Subcutaneous abdominal adipose tissue (tissue), 5 donors: ENCODE measurements around the gene DOCK1.

ENCODE experiments used
- H3K27ac ChIP-seq: one replicate; pipeline ENCODE4 v1.7.0; 2013; ENCODE audit warnings: low read depth, mild to moderate bottlenecking, inconsistent platforms, low read length, moderate library complexity
- H3K27me3 ChIP-seq, 5 donors: one replicate each; pipeline ENCODE4 v1.7.0; 2013; ENCODE audit warnings: low read length in 5 of 5, inconsistent platforms in 1 of 5; ENCODE audit not compliant: control insufficient read depth in 5 of 5, insufficient read depth in 4 of 5
- H3K36me3 ChIP-seq, 5 donors: one replicate each; pipeline ENCODE4 v1.7.0; 2013; ENCODE audit warnings: low read length in 5 of 5; ENCODE audit not compliant: control insufficient read depth in 5 of 5, insufficient read depth in 5 of 5
- H3K4me1 ChIP-seq, 5 donors: one replicate each; pipeline ENCODE4 v1.7.0; 2013; ENCODE audit warnings: low read length in 5 of 5, mild to moderate bottlenecking in 3 of 5, moderate library complexity in 1 of 5; ENCODE audit not compliant: control insufficient read depth in 5 of 5, insufficient read depth in 5 of 5
- H3K4me3 ChIP-seq, 5 donors: one replicate each; pipeline ENCODE4 v1.7.0; 2013; ENCODE audit warnings: low read length in 5 of 5, low read depth in 1 of 5
- H3K9ac ChIP-seq, 5 donors: one replicate each; pipeline ENCODE4 v1.7.0; 2013; ENCODE audit warnings: low read length in 5 of 5, mild to moderate bottlenecking in 4 of 5, moderate library complexity in 3 of 5
- H3K9me3 ChIP-seq, 5 donors: one replicate each; pipeline ENCODE4 v1.7.0; 2013; ENCODE audit warnings: low read length in 5 of 5; ENCODE audit not compliant: control insufficient read depth in 5 of 5
- donor health status: healthy.
- donor health status: healthy.
- donor health status: healthy.
- donor health status: healthy.
- donor health status: healthy.

DOCK1 gene

DNA sequence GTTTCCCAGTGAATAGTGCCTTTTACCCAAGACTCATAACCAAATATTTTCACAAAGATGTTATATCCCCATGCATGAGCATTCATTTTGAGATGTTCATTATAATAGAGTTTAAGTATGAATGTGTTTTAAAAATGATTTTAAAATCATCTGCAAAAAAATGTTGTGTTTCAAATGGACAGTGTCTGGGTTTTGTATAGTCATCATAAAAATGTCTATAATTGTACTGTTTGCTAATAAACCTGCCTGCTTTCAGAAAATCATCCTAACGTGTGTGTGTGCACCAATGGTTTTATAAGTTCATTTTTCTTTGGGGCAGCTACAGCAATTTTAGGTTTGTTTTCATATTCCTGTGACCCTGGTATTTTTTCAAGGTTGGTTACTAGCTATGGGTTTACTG lies 228.0 kb downstream of the DOCK1 start:
- Histone ChIP-seq H3K36me3 (peaks cover 0 to 43% (median 24%) of the 10 kb centered on the region in 5 donors), H3K4me3 (no peak overlapping the region), H3K27me3 (no peaks in the 10 kb centered on the region)

DNA sequence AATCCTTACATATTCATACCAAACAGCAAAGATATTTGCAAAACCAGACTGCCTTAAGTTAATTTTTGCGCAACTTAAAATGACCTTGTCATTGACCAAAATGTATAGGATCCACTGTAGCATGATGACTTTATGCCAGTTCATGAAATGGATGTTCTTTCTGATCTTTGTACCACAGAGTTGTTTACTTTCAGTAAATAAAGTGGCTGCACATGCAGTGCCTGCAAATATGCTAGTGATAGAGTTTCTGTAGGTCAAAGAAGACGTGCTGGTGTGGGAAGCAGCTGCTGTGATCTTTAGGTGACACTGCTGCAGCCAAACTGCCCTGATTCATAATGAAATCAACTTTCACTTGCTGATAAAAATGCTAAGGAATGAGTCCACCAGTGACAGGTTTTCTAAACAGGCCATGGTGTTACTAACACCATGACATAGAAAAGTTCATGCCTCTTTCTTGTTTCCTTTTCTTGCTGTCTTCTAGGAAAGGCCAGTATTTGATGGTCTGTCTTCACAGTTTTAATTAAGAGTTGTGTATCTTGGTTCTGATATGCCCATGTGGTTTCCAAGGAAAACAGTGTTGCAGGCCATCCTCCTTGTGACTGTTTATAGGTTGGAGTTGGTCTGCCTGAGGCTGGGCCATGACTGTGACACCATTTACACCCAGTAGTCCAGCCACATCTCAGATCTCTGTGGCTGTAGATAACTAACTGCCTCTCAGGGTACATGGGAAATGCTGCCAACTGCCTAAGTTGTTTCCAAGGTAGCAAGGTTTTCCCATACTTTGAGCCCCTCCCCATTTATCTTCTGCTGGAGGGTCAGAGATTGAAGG lies 228.7 kb downstream of the DOCK1 start:
- Histone ChIP-seq H3K27me3 (no peaks in the 10 kb centered on the region), H3K4me1 (peaks cover 0 to 9% (median 0%) of the 10 kb centered on the region in 5 donors), H3K36me3 (peaks cover 0 to 43% (median 26%) of the 10 kb centered on the region in 5 donors), H3K9me3 (no peaks in the 10 kb centered on the region), H3K9ac (no peak overlapping the region), H3K27ac (no peak overlapping the region), H3K4me3 (no peak overlapping the region)

More for the DNA sequence above, 228.0 kb downstream of the DOCK1 start:
- Histone ChIP-seq H3K9ac (no peak overlapping the region), H3K27ac (no peak overlapping the region), H3K9me3 (no peaks in the 10 kb centered on the region), H3K4me1 (peaks cover 0 to 9% (median 0%) of the 10 kb centered on the region in 5 donors)

DNA sequence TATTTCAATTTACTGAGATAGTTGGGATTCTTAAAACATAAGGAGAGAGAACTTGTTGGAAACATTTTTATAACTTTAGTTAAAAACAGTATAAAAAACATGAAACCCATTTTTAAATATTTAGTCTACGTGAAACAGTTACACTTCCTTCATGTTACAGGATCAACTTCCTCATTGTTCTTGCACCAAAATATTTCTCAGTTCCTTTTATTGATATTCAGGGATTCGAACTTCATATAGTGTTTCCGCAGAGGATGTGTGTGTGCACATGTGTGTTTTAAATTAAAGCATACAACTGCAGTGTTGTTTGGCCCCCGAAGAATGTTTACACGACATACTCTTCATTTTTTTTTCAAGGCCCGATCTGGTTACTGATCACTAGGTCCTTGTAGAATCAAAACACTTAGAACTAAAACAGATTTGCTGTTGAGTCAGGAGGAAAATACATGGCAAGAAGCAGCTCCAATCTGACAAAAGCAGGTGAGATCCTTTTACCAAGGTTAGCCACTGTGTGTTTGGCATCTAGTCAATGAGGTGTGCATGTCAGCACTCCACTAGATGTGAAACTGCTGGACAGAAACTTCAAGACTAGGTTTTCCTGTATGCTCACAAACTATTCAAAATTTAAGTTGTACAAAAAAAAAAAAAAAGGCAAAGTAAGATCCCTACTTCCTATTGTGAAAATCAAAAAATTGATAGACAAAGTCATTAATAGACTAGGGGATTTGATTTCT lies 230.8 kb downstream of the DOCK1 start:
- Histone ChIP-seq H3K4me1 (peaks cover 0 to 9% (median 0%) of the 10 kb centered on the region in 5 donors), H3K9me3 (no peaks in the 10 kb centered on the region), H3K9ac (no peak overlapping the region), H3K27me3 (no peaks in the 10 kb centered on the region), H3K4me3 (no peak overlapping the region), H3K27ac (no peak overlapping the region), H3K36me3 (peaks cover 4 to 36% (median 23%) of the 10 kb centered on the region in 5 donors)

DNA sequence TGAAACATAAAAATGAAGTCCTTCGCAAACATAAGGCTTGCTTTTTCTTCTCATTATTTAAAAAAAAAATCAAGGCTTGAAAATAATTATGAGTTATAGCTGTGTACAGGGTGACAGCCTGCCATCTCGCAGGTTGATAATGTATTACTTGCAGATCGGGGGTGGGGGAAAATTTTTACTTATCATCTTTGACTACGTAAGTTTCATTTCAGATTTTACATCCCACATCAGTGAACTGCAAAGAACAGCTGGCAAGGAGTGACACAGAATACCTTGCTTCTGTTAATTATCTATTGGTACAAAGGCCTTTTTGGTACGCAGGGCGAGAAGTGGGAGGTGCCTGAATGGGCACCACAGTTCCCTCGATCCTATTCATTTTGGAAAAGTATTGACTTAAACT lies 232.2 kb downstream of the DOCK1 start:
- Histone ChIP-seq H3K9me3 (no peaks in the 10 kb centered on the region), H3K27ac (no peak overlapping the region), H3K36me3 (peaks cover 4 to 39% (median 22%) of the 10 kb centered on the region in 5 donors)

DNA sequence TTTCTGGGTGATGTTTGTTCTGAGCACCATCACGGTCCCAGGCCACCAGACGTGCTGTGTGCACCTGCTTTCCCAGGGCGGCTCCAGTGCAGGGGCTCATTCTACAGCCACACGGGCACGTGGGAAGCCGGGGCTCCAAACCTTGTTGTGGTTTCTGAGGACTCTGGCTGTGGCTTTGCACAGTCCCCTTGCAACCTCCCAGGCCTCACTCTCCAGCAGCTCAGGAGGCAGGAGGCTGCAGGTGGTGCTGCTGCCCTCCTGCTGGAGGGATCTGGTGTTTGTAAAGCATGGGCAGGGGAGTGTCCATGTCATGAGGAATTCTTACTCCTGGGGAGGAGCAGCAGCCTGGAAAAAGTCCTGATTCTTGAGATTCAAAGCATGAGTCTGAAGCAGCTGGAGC lies 236.9 kb downstream of the DOCK1 start:
- peaks cover 4 to 31% (median 19%) of the 10 kb centered on the region in 5 donors for H3K36me3 ChIP-seq
- H3K4me3 ChIP-seq: no peak overlapping the region
- no peak overlapping the region for H3K9ac ChIP-seq
- H3K9me3 ChIP-seq: no peaks in the 10 kb centered on the region
- no peaks in the 10 kb centered on the region for H3K4me1 ChIP-seq
- H3K27me3 ChIP-seq: no peaks in the 10 kb centered on the region
- no peak overlapping the region for H3K27ac ChIP-seq

More for the DNA sequence above, 232.2 kb downstream of the DOCK1 start:
- Histone ChIP-seq H3K27me3 (no peaks in the 10 kb centered on the region), H3K9ac (no peak overlapping the region), H3K4me3 (no peak overlapping the region), H3K4me1 (peaks cover 0 to 9% (median 0%) of the 10 kb centered on the region in 5 donors)

DNA sequence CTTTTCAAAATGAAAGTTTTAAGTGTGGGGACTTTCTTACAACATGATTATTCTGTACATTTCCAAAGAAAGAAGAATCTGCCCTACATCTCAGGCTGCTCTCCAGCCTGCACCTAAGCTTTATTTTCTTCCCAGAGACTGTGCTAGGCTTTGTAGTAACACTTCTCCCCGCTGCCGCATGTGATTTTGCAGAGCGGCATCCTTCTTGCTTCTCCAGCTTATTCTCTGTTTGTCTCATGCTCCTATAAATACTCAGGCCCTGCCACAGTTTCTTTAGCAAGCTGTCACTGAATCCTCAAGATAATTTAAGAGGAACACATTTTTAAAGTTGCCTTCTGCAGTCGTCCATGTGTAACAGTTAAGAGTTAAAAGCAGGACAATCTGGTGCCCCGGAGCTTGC lies 237.6 kb downstream of the DOCK1 start:
- Histone ChIP-seq H3K27me3 (no peaks in the 10 kb centered on the region), H3K9ac (no peak overlapping the region), H3K9me3 (no peaks in the 10 kb centered on the region), H3K4me3 (no peak overlapping the region), H3K4me1 (no peaks in the 10 kb centered on the region), H3K36me3 (peaks cover 4 to 31% (median 19%) of the 10 kb centered on the region in 5 donors), H3K27ac (no peak overlapping the region)

DNA sequence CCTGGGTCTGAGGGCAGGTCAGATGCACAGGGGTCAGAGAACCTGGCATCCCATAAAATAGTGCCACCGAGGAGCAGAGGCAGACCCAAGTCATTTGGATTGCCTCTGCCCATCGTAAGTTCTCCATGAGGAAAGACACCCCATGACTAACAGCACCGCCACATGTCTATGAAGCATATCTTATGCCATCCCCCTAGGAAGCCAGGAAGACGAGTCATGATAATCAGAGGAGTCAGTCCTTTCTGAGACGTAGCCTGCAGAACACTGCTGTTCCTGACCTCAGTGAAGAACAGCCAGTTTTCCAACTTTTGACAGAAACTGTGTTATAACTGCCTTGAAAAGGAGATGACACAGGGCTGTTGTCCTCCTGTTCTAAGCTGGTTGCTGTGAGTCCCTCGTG lies 239.9 kb downstream of the DOCK1 start:
- Histone ChIP-seq H3K9ac (no peak overlapping the region), H3K4me3 (no peak overlapping the region), H3K4me1 (no peaks in the 10 kb centered on the region), H3K27ac (no peak overlapping the region), H3K36me3 (peaks cover 0 to 21% (median 9%) of the 10 kb centered on the region in 5 donors), H3K9me3 (no peaks in the 10 kb centered on the region), H3K27me3 (no peaks in the 10 kb centered on the region)

DNA sequence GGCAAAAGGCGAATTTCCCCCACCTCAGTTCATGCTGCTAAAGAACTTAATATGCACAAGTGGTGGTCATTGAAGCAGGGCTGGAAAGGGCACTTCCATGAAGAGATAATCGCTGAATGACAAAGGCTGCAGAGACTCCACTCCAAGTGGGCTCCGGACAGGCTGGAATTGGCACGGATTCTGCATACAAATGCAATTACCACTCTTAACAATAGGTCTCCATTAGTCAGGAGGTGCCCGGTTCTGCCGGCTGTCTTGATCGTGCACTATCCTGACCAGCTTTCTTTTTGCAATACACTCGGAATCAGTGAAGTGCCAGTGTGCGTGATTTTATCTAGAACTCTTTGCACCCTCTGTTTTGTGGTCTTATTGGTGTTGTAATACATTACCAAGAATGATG lies 241.4 kb downstream of the DOCK1 start:
- Histone ChIP-seq H3K9me3 (no peaks in the 10 kb centered on the region), H3K9ac (no peak overlapping the region), H3K36me3 (peaks cover 2 to 16% (median 11%) of the 10 kb centered on the region in 5 donors), H3K4me1 (no peaks in the 10 kb centered on the region), H3K4me3 (no peak overlapping the region), H3K27ac (no peak overlapping the region), H3K27me3 (no peaks in the 10 kb centered on the region)

DNA sequence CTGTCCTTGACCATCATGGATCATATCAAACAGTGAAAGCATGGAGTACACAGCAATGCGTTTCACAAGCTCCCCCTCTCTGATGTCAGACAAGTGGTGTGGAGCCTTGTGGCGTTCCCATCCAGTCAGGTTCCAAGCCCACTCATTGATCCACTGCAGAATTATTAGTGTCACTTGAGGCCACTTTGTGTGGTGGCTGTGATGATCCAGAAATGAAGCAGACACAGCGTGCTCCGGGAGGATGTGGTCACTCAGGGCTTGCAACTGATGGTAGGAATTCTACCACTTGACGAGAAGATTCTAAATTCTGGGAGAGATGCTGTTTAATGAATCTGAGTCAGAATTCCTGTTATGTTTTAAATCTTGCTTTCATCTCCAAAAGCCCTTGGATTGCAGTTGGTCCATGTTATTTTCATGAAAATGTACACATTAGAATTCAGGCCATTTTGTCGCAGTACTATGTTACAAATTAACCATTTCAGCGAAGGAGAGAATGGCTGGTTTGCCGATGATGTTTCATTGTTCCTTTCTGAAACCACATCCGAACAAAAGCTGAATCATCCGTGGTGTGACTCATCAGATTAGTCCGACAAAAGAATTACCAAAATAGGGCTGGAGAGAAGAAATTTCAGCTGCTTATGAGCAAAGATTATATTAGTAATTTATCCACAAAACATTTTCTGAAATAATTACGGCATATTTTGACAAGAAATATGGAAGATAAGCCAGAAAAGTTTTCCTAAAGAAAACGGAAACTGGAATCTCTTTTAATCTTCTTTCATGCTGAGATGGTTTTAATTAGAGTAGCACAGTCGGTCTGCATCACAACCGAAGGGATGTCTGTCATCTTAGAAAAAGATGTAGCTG lies 243.1 kb downstream of the DOCK1 start:
- peaks cover 2 to 11% (median 10%) of the 10 kb centered on the region in 5 donors for H3K36me3 ChIP-seq
- no peaks in the 10 kb centered on the region for H3K4me1 ChIP-seq
- no peak overlapping the region for H3K27ac ChIP-seq
- H3K27me3 ChIP-seq: no peaks in the 10 kb centered on the region
- no peaks in the 10 kb centered on the region for H3K9me3 ChIP-seq
- no peak overlapping the region for H3K4me3 ChIP-seq
- H3K9ac ChIP-seq: no peak overlapping the region
